Esophagus muscularis mucosa (tissue), 4 donors: ENCODE measurements around the gene ZC3H7B.

Experiments
- EP300 ChIP-seq: sonication (generic); formaldehyde crosslinking; IDR thresholded peaks from one replicate; pipeline ENCODE4 v1.6.1; 2017; ENCODE audit warnings: antibody characterized with exemption
- POLR2A ChIP-seq: fragments of 450-650 bp; IDR thresholded peaks from one replicate; pipeline ENCODE4 v1.6.1; 2017; ENCODE audit warnings: antibody characterized with exemption, moderate library complexity, mild to moderate bottlenecking, low read depth
- TF ChIP-seq, protein P1 (sequence below), 3 experiments: fragments of 200-600 bp in 2 of 3; fragments of 450-650 bp in 1 of 3; sonication (generic) in 2 of 3; IDR thresholded peaks; one replicate each; pipeline ENCODE4 v1.5.1; 2017 to 2019; ENCODE audit warnings: antibody characterized with exemption in 3 of 3, mild to moderate bottlenecking in 2 of 3, moderate library complexity in 1 of 3

GRCh38 chr22:41344189-41344788 is 43.0 kb downstream of the ZC3H7B start:
- TF ChIP-seq, protein P1, sequence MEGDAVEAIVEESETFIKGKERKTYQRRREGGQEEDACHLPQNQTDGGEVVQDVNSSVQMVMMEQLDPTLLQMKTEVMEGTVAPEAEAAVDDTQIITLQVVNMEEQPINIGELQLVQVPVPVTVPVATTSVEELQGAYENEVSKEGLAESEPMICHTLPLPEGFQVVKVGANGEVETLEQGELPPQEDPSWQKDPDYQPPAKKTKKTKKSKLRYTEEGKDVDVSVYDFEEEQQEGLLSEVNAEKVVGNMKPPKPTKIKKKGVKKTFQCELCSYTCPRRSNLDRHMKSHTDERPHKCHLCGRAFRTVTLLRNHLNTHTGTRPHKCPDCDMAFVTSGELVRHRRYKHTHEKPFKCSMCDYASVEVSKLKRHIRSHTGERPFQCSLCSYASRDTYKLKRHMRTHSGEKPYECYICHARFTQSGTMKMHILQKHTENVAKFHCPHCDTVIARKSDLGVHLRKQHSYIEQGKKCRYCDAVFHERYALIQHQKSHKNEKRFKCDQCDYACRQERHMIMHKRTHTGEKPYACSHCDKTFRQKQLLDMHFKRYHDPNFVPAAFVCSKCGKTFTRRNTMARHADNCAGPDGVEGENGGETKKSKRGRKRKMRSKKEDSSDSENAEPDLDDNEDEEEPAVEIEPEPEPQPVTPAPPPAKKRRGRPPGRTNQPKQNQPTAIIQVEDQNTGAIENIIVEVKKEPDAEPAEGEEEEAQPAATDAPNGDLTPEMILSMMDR (IDR thresholded peaks at IDR 0.05): no peak
- TF ChIP-seq POLR2A (no peak), EP300 (no peak)
